HG02678 (cell line): ENCODE data around the gene SIPA1L3.
"Not testable (repeated sequence)": the region's sequence is repeated elsewhere in the genome, so short reads cannot be mapped to it uniquely, and the experiment has no call there.

ENCODE experiments used
- ATAC-seq: cut with Tn5 transposase; IDR thresholded peaks from one replicate; pipeline ENCODE4 v1.9.1; 2021; ENCODE audit warnings: mild to moderate bottlenecking, moderate library complexity; ENCODE audit not compliant: unreplicated experiment

Gene SIPA1L3

GRCh38 chr19:37914908-37915307 is 7.9 kb downstream of the SIPA1L3 start:
- no peak for ATAC-seq

GRCh38 chr19:37920591-37921450 is 13.8 kb downstream of the SIPA1L3 start:
- ATAC-seq, result no peak

GRCh38 chr19:37924573-37924972 is 17.6 kb downstream of the SIPA1L3 start:
- ATAC-seq, result not testable (repeated sequence)

- no peak for ATAC-seq
These were observed 18.2 kb downstream of the SIPA1L3 start for GRCh38 chr19:37925212-37925611.

GRCh38 chr19:37926255-37926654 is 19.2 kb downstream of the SIPA1L3 start:
- ATAC-seq, result no peak

GRCh38 chr19:37926711-37927110 is 19.7 kb downstream of the SIPA1L3 start:
- no peak for ATAC-seq

- ATAC-seq, result peak; percentile 64
These were observed 21.7 kb downstream of the SIPA1L3 start for GRCh38 chr19:37928527-37929286.

GRCh38 chr19:37929355-37929923 is 22.4 kb downstream of the SIPA1L3 start:
- ATAC-seq, result no peak

- ATAC-seq, result no peak
These were observed 23.4 kb downstream of the SIPA1L3 start for GRCh38 chr19:37930416-37930815.

- ATAC-seq, result peak; percentile 46
These were observed 25.1 kb downstream of the SIPA1L3 start for GRCh38 chr19:37931881-37932655.

- no peak for ATAC-seq
These were observed 26.3 kb downstream of the SIPA1L3 start for GRCh38 chr19:37932985-37933936.

- ATAC-seq, result no peak
These were observed 26.9 kb downstream of the SIPA1L3 start for GRCh38 chr19:37933937-37934358.

GRCh38 chr19:37935341-37935740 is 28.3 kb downstream of the SIPA1L3 start:
- ATAC-seq, result no peak

- no peak for ATAC-seq
These were observed 29.2 kb downstream of the SIPA1L3 start for GRCh38 chr19:37936166-37936565.

GRCh38 chr19:37936886-37937285 is 29.9 kb downstream of the SIPA1L3 start:
- ATAC-seq, result no peak

- no peak for ATAC-seq
These were observed 31.3 kb downstream of the SIPA1L3 start for GRCh38 chr19:37938353-37938752.

GRCh38 chr19:37941782-37942515 is 34.9 kb downstream of the SIPA1L3 start:
- ATAC-seq, result no peak

GRCh38 chr19:37942516-37942902 is 35.5 kb downstream of the SIPA1L3 start:
- no peak for ATAC-seq

GRCh38 chr19:37943480-37943879 is 36.5 kb downstream of the SIPA1L3 start:
- ATAC-seq, result no peak
